HEK293 (cell line): ENCODE results near the gene NTSR1.

ENCODE experiments used
- CTCF ChIA-PET: fragments of 350-600 bp; formaldehyde crosslinking; extraction: SDS; loops from one replicate; lab custom pipeline; 2021; ENCODE audit warnings: antibody characterized with exemption; lab: Yijun Ruan, JAX
- POLR2A ChIA-PET: fragments of 300-600 bp; formaldehyde crosslinking; extraction: SDS; loops from one replicate; lab custom pipeline; 2020; ENCODE audit warnings: antibody characterized with exemption, inconsistent platforms; lab: Yijun Ruan, JAX
- H3K27ac ChIP-seq: fragments of 200-500 bp; sonication (Bioruptor generic); 2 replicates; pipeline ENCODE4 v1.5.1; 2014; ENCODE audit warnings: low read depth, low read length, control low read depth, inconsistent platforms; ENCODE audit errors: extremely low read depth
- H3K36me3 ChIP-seq, 2 experiments: fragments of 200-500 bp in 1 of 2; sonication (Bioruptor generic) in 1 of 2; 1 replicate in 1 of 2; 2 replicates in 1 of 2; pipeline ENCODE4 v1.5.1; 2014 to 2017; ENCODE audit warnings: inconsistent platforms in 2 of 2, low read length in 2 of 2; ENCODE audit not compliant: control insufficient read depth in 2 of 2, insufficient read depth in 1 of 2
- H3K4me1 ChIP-seq: fragments of 200-500 bp; sonication (Bioruptor generic); 2 replicates; pipeline ENCODE4 v1.5.1; 2014; ENCODE audit warnings: mild to moderate bottlenecking, low read length, inconsistent platforms; ENCODE audit not compliant: control insufficient read depth, insufficient read depth
- H3K4me3 ChIP-seq: 2 replicates; pipeline ENCODE4 v1.5.1; 2011; ENCODE audit warnings: low read depth, mild to moderate bottlenecking, control low read depth, low read length, moderate library complexity
- H3K9me3 ChIP-seq: fragments of 200-500 bp; sonication (Bioruptor generic); 2 replicates; pipeline ENCODE4 v1.5.1; 2014; ENCODE audit warnings: low read depth, low read length, inconsistent platforms; ENCODE audit not compliant: control insufficient read depth, insufficient read depth
- BCL11A ChIP-seq: fragments of 450-650 bp; formaldehyde crosslinking; IDR thresholded peaks from 2 replicates; pipeline ENCODE4 v1.5.1; 2016; ENCODE audit warnings: low read depth, missing biosample characterization, missing genetic modification characterization
- BCL11B ChIP-seq: fragments of 450-650 bp; formaldehyde crosslinking; IDR thresholded peaks from 2 replicates; pipeline ENCODE4 v1.5.1; 2016; ENCODE audit warnings: low read depth, missing biosample characterization, missing genetic modification characterization
- FEZF1 ChIP-seq: fragments of 450-650 bp; formaldehyde crosslinking; IDR thresholded peaks from 2 replicates; pipeline ENCODE4 v1.5.1; 2016; ENCODE audit warnings: missing biosample characterization, missing genetic modification characterization
- KLF7 ChIP-seq: fragments of 450-650 bp; formaldehyde crosslinking; IDR thresholded peaks from 2 replicates; pipeline ENCODE4 v1.5.1; 2016; ENCODE audit warnings: missing biosample characterization, missing genetic modification characterization, borderline replicate concordance
- KLF9 ChIP-seq: fragments of 450-650 bp; formaldehyde crosslinking; IDR thresholded peaks from 2 replicates; pipeline ENCODE4 v1.5.1; 2016; ENCODE audit warnings: missing biosample characterization, missing genetic modification characterization, low read depth
- REPIN1 ChIP-seq: fragments of 450-650 bp; formaldehyde crosslinking; IDR thresholded peaks from 2 replicates; pipeline ENCODE4 v1.5.1; 2017; ENCODE audit warnings: missing biosample characterization, missing genetic modification characterization, low read depth
- ZBTB8A ChIP-seq: fragments of 450-650 bp; formaldehyde crosslinking; IDR thresholded peaks from 2 replicates; pipeline ENCODE4 v1.5.1; 2016; ENCODE audit warnings: missing biosample characterization, missing genetic modification characterization
- ZNF112 ChIP-seq: fragments of 450-650 bp; formaldehyde crosslinking; IDR thresholded peaks from 2 replicates; pipeline ENCODE4 v1.5.0; 2017; ENCODE audit warnings: missing biosample characterization, missing genetic modification characterization
- ZNF174 ChIP-seq: fragments of 450-650 bp; formaldehyde crosslinking; IDR thresholded peaks from 2 replicates; pipeline ENCODE4 v1.5.0; 2017; ENCODE audit warnings: missing biosample characterization, mild to moderate bottlenecking, missing genetic modification characterization
- ZNF202 ChIP-seq: fragments of 450-650 bp; formaldehyde crosslinking; IDR thresholded peaks from 2 replicates; pipeline ENCODE4 v1.5.1; 2016; ENCODE audit warnings: missing biosample characterization, missing genetic modification characterization, borderline replicate concordance
- ZNF248 ChIP-seq: fragments of 450-650 bp; formaldehyde crosslinking; IDR thresholded peaks from 2 replicates; pipeline ENCODE4 v1.5.1; 2017; ENCODE audit warnings: missing biosample characterization, missing genetic modification characterization
- ZNF324 ChIP-seq: fragments of 450-650 bp; formaldehyde crosslinking; IDR thresholded peaks from 2 replicates; pipeline ENCODE4 v1.5.1; 2016; ENCODE audit warnings: missing biosample characterization, missing genetic modification characterization
- ZNF404 ChIP-seq: fragments of 450-650 bp; formaldehyde crosslinking; IDR thresholded peaks from 2 replicates; pipeline ENCODE4 v1.5.1; 2017; ENCODE audit warnings: missing biosample characterization, missing genetic modification characterization
- ZNF658 ChIP-seq: fragments of 450-650 bp; formaldehyde crosslinking; IDR thresholded peaks from 2 replicates; pipeline ENCODE4; 2016; ENCODE audit warnings: missing biosample characterization, missing genetic modification characterization
- ZNF660 ChIP-seq: fragments of 450-650 bp; IDR thresholded peaks from 2 replicates; pipeline ENCODE4 v1.5.1; 2018; ENCODE audit warnings: missing biosample characterization, mild to moderate bottlenecking, missing genetic modification characterization
- ZNF664 ChIP-seq: fragments of 450-650 bp; formaldehyde crosslinking; IDR thresholded peaks from 2 replicates; pipeline ENCODE4 v1.5.1; 2016; ENCODE audit warnings: missing biosample characterization, missing genetic modification characterization
- ZNF701 ChIP-seq: fragments of 450-650 bp; formaldehyde crosslinking; IDR thresholded peaks from 2 replicates; pipeline ENCODE4 v1.5.1; 2016; ENCODE audit warnings: missing biosample characterization, missing genetic modification characterization
- ZNF785 ChIP-seq: fragments of 450-650 bp; formaldehyde crosslinking; IDR thresholded peaks from 2 replicates; pipeline ENCODE4 v1.5.1; 2016; ENCODE audit warnings: missing biosample characterization, missing genetic modification characterization
- ZNF791 ChIP-seq: fragments of 450-650 bp; formaldehyde crosslinking; IDR thresholded peaks from 2 replicates; pipeline ENCODE4 v1.5.1; 2016; ENCODE audit warnings: missing biosample characterization, missing genetic modification characterization
- TF ChIP-seq, protein P1 (sequence below): fragments of 450-650 bp; formaldehyde crosslinking; optimal IDR thresholded peaks from 2 replicates; pipeline ENCODE3; 2016; ENCODE audit warnings: missing biosample characterization, mild to moderate bottlenecking, missing genetic modification characterization
- TF ChIP-seq, protein P2 (sequence below): fragments of 450-650 bp; formaldehyde crosslinking; IDR thresholded peaks from 2 replicates; pipeline ENCODE4 v1.5.0; 2017; ENCODE audit warnings: missing biosample characterization, missing genetic modification characterization, borderline replicate concordance
- TF ChIP-seq, protein P3 (sequence below): fragments of 450-650 bp; formaldehyde crosslinking; IDR thresholded peaks from 2 replicates; pipeline ENCODE4 v1.5.1; 2016; ENCODE audit warnings: missing biosample characterization, missing genetic modification characterization

NTSR1 gene

DNA sequence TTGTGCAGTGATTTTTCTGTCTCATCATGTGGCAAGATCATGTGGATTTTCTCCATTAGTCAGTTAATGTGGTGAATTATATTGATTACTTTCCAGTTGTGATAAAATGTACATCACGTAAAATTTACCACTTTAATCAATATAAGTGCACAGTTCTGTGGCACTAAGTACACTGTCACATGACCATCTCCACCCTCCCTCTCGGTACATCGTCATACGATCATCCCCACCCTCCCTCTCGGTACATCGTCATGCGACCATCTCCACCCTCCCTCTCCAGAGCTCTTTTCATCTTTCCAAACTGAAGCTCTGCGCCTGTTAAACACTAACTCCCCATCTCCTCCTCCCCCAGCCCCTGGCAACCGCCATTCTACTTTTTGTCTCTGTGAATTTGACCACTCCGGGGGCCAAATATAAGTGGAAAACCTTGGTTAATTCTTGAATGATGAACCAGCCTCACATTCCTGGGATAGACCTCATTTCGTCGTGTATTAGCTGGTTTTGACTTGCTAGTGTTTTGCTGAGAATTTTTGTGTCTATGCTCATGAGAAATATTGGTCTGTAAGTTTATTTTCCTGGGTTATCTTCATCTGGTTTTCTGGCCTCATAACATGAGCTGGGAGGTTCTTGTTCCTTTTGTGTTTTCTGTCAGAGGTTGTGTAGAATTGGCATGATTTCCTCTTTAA is 10.8 kb downstream of the NTSR1 start:
- ChIA-PET POLR2A (no interaction called here), CTCF (no interaction called here)
- Histone ChIP-seq H3K9me3 (no peaks in the 10 kb centered on the region), H3K4me3 (no peak overlapping the region), H3K27ac (no peak overlapping the region), H3K4me1 (no peaks in the 10 kb centered on the region), H3K36me3 (no peaks in the 10 kb centered on the region)
- no peak for TF ChIP-seq ZNF701
- TF ChIP-seq, protein P1, sequence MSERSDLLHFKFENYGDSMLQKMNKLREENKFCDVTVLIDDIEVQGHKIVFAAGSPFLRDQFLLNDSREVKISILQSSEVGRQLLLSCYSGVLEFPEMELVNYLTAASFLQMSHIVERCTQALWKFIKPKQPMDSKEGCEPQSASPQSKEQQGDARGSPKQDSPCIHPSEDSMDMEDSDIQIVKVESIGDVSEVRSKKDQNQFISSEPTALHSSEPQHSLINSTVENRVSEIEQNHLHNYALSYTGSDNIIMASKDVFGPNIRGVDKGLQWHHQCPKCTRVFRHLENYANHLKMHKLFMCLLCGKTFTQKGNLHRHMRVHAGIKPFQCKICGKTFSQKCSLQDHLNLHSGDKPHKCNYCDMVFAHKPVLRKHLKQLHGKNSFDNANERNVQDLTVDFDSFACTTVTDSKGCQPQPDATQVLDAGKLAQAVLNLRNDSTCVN (tag by site-specific recombination), result no peak
- no peak for TF ChIP-seq ZNF174 (tag by site-specific recombination)
- TF ChIP-seq KLF7 (tag by site-specific recombination), result no peak
- TF ChIP-seq ZBTB8A (tag by site-specific recombination), result no peak
- TF ChIP-seq BCL11B (tag by site-specific recombination), result no peak
- no peak for TF ChIP-seq FEZF1 (tag by site-specific recombination)
- no peak for TF ChIP-seq ZNF658 (tag by site-specific recombination)
- no peak for TF ChIP-seq BCL11A (tag by site-specific recombination)

DNA sequence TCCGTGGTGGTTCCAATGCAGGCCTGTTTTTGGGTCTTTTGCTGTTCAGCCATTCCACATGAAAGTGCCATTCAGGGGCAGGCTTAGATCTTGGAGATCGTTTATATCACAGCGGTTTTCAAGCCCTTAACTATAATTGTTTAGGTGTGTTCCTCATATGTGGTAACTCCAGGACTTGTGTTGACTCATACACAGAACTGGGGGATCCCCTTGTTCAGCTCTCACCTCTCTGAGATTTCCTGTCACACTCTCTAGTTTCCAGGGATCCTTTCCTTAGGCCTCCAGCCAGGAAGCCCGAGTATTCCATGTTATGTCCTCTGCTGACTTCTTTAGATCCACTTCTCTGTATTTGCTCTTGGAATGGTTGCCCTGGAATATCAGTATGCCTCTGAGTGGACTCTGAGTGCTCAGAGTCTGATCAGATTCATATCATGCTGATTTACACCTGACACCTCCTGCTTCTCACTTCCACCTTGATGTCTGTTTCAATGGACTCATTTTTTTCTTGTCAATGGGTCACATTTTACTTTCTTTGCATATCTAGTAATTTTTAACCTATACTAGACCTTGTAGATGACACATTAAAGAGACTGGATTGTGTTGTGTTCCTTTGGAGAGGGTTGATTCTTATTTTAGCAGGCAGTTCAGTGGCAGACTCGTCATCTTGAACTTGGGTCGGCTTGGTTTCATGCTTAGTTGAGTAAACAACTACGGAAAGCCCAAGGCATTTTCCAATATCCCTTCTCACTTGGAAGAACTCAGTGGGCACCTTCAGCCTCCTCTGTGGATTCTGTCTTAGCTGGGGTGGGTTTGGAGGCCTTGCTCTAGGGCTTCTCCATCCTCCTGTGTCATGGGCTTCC is 13.1 kb downstream of the NTSR1 start:
- Histone ChIP-seq H3K4me1 (no peaks in the 10 kb centered on the region), H3K27ac (no peak overlapping the region), H3K4me3 (no peak overlapping the region), H3K9me3 (no peaks in the 10 kb centered on the region), H3K36me3 (no peaks in the 10 kb centered on the region)
- TF ChIP-seq ZNF658 (tag by site-specific recombination) (no peak), REPIN1 (no peak), ZNF664 (no peak), ZNF785 (tag by site-specific recombination) (no peak), ZNF112 (no peak), ZNF791 (tag by site-specific recombination) (no peak)
- TF ChIP-seq, protein P2, sequence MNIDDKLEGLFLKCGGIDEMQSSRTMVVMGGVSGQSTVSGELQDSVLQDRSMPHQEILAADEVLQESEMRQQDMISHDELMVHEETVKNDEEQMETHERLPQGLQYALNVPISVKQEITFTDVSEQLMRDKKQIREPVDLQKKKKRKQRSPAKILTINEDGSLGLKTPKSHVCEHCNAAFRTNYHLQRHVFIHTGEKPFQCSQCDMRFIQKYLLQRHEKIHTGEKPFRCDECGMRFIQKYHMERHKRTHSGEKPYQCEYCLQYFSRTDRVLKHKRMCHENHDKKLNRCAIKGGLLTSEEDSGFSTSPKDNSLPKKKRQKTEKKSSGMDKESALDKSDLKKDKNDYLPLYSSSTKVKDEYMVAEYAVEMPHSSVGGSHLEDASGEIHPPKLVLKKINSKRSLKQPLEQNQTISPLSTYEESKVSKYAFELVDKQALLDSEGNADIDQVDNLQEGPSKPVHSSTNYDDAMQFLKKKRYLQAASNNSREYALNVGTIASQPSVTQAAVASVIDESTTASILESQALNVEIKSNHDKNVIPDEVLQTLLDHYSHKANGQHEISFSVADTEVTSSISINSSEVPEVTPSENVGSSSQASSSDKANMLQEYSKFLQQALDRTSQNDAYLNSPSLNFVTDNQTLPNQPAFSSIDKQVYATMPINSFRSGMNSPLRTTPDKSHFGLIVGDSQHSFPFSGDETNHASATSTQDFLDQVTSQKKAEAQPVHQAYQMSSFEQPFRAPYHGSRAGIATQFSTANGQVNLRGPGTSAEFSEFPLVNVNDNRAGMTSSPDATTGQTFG (tag by site-specific recombination), result no peak
- TF ChIP-seq, all 188 proteins: peak for 0
- CTCF ChIA-PET, result no interaction called here
- POLR2A ChIA-PET, result no interaction called here

DNA sequence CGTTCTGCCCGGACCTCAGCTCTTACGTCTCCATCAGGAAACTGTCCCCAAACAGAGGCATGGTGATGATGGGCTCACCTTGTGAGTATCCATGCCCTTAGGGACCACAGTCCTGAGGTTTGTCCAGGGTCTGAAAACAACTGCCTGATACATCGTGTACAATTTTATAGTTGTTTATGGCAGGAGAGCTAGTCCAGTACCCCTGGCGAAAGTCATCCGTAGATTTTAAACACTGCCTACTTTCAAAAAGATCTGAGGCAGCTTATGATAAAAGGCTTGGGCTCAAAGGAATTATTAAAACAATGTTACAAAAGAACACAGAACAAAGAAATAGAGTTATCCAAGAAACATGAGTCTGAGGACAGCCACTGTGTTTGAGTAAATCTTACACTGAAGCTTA is 14.0 kb downstream of the NTSR1 start:
- H3K36me3 ChIP-seq, result no peaks in the 10 kb centered on the region
- no peaks in the 10 kb centered on the region for H3K4me1 ChIP-seq
- POLR2A ChIA-PET, result no interaction called here
- CTCF ChIA-PET, result interaction anchor here (0.8 kb wide), 1 partner anchor 104 kb away, joined by 4 read pairs; no protein-coding TSS in a partner anchor
- H3K27ac ChIP-seq, result no peak overlapping the region
- H3K4me3 ChIP-seq, result no peak overlapping the region
- H3K9me3 ChIP-seq, result no peaks in the 10 kb centered on the region
- TF ChIP-seq ZNF324 (tag by site-specific recombination) (no peak), KLF9 (no peak), ZNF404 (tag by site-specific recombination) (no peak), ZNF202 (tag by site-specific recombination) (no peak), ZNF248 (no peak), ZNF660 (no peak)
- TF ChIP-seq, protein P3, sequence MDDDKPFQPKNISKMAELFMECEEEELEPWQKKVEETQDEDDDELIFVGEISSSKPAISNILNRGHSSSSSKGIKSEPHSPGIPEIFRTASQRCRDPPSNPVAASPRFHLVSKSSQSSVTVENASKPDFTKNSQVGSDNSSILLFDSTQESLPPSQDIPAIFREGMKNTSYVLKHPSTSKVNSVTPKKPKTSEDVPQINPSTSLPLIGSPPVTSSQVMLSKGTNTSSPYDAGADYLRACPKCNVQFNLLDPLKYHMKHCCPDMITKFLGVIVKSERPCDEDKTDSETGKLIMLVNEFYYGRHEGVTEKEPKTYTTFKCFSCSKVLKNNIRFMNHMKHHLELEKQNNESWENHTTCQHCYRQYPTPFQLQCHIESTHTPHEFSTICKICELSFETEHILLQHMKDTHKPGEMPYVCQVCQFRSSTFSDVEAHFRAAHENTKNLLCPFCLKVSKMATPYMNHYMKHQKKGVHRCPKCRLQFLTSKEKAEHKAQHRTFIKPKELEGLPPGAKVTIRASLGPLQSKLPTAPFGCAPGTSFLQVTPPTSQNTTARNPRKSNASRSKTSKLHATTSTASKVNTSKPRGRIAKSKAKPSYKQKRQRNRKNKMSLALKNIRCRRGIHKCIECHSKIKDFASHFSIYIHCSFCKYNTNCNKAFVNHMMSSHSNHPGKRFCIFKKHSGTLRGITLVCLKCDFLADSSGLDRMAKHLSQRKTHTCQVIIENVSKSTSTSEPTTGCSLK (tag by site-specific recombination), result no peak
